ENCODE results near the gene GRK1. TPM values are rescaled to one million over a fixed set of nuclear protein-coding genes. Genes with fewer than 3 reads are reported as not detected.

GRK1 gene
- total RNA-seq, 1 donor from 2014 or later, result 1.1 TPM

DNA sequence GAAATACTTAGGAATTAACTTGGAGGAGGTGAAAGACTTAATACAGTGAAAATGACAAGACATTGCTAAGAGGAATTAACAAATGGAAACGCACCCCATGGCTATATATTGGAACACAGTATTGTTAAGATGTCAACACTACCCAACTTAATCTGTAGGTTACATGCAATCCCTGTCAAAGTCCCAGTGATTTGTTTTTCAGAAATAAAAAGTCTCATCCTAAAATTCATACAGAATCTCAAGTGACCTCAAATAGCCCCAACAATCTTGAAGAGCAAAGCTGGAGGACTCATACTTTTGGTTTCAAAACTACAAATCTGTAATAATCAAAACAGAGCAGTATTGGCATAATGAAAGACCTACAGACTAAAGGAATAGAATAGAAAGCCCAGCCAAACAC is 22.2 kb upstream of the GRK1 start:
- H3K27ac Mint-ChIP-seq, result no peak overlapping the region
- H3K36me3 Mint-ChIP-seq (ENCODE audit: insufficient read depth), result peaks cover 42% of the 10 kb centered on the region

DNA sequence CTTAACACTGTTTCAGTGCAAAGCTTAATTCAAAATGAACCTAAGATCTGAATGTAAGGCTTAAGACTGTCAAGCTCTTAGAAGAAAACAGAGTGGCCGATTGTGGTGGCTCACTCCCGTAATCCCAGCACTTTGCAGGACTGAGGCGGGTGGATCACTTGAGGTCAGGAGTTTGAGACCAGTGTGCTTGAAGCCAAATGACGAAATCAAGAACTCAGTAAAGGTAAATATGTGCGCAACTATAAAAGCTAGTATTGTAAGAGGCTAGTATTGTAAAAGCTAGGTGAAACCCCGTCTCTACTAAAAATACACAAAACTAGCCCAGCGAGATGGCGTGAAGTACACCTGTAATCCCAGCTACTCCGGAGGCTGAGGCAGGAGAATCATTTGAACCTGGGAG is 21.7 kb upstream of the GRK1 start:
- Mint-ChIP-seq H3K9me3 (ENCODE audit: low read depth) (peaks cover 3% of the 10 kb centered on the region), H3K27me3 (no peaks in the 10 kb centered on the region), H3K4me1 (ENCODE audit: low read depth) (no peaks in the 10 kb centered on the region), H3K4me3 (ENCODE audit: low read depth) (no peak overlapping the region), H3K27ac (no peak overlapping the region), H3K36me3 (ENCODE audit: insufficient read depth) (peaks cover 38% of the 10 kb centered on the region)
- no peak for TF ChIP-seq CTCF (IDR thresholded peaks at IDR 0.05; ENCODE audit: unreplicated experiment)
- DNase-seq (ENCODE audit: low spot score, unreplicated experiment), result no peak

More for the DNA sequence above, 22.2 kb upstream of the GRK1 start:
- Mint-ChIP-seq H3K4me1 (ENCODE audit: low read depth) (no peaks in the 10 kb centered on the region), H3K27me3 (no peaks in the 10 kb centered on the region), H3K4me3 (ENCODE audit: low read depth) (no peak overlapping the region), H3K9me3 (ENCODE audit: low read depth) (peaks cover 3% of the 10 kb centered on the region)
- no peak for DNase-seq (ENCODE audit: low spot score, unreplicated experiment)
- no peak for TF ChIP-seq CTCF (IDR thresholded peaks at IDR 0.05; ENCODE audit: unreplicated experiment)

DNA sequence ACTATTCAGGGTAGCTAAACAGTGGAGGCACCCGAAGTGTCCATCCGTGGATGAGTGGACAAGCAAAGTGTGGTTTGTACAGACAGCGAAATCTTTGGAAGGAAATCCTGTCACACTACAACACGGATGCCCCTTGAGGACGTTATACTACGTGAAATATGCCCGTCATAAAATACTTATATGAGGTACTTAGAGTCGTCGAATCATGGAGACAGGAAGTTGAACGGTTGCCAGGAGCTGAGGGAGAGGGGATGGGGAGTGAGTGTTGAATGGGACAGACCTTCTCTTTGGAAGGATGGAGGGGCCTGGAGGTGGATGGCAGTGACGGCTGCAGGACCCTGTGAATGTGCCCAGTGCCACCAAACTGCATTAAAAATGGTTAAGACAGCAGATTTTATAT is 20.6 kb upstream of the GRK1 start:
- Mint-ChIP-seq H3K4me1 (ENCODE audit: low read depth) (no peaks in the 10 kb centered on the region), H3K27ac (no peak overlapping the region), H3K9me3 (ENCODE audit: low read depth) (no peaks in the 10 kb centered on the region), H3K27me3 (no peaks in the 10 kb centered on the region), H3K36me3 (ENCODE audit: insufficient read depth) (peaks cover 31% of the 10 kb centered on the region), H3K4me3 (ENCODE audit: low read depth) (no peak overlapping the region)
- no peak for TF ChIP-seq CTCF (IDR thresholded peaks at IDR 0.05; ENCODE audit: unreplicated experiment)
- DNase-seq (ENCODE audit: low spot score, unreplicated experiment), result no peak

DNA sequence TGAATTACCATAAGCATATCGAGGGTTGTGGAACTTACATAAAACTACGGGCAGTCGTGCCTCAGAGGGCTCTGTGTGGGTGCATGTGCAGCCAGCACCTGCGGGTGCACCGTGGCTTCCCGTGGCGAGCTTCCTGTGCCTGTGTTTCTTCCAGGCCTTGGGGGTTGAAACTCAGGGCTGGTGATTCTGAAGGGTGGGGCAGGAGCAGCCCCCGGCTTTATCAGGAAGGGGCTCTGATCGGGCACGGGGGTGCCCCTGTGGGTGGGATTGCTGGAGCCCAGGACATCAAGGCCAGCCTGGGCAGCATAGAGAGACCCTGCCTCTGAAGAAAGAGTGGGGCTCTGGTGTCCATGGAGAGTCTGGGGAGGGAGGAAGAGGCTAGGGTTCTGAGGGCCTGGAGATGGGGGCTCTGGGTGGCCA is 20.1 kb upstream of the GRK1 start:
- Mint-ChIP-seq H3K4me1 (ENCODE audit: low read depth) (no peaks in the 10 kb centered on the region), H3K36me3 (ENCODE audit: insufficient read depth) (peaks cover 28% of the 10 kb centered on the region), H3K27ac (peak overlapping the region; percentile 48), H3K27me3 (no peaks in the 10 kb centered on the region), H3K9me3 (ENCODE audit: low read depth) (no peaks in the 10 kb centered on the region), H3K4me3 (ENCODE audit: low read depth) (no peak overlapping the region)
- no peak for TF ChIP-seq CTCF (IDR thresholded peaks at IDR 0.05; ENCODE audit: unreplicated experiment)
- DNase-seq (ENCODE audit: low spot score, unreplicated experiment), result no peak

DNA sequence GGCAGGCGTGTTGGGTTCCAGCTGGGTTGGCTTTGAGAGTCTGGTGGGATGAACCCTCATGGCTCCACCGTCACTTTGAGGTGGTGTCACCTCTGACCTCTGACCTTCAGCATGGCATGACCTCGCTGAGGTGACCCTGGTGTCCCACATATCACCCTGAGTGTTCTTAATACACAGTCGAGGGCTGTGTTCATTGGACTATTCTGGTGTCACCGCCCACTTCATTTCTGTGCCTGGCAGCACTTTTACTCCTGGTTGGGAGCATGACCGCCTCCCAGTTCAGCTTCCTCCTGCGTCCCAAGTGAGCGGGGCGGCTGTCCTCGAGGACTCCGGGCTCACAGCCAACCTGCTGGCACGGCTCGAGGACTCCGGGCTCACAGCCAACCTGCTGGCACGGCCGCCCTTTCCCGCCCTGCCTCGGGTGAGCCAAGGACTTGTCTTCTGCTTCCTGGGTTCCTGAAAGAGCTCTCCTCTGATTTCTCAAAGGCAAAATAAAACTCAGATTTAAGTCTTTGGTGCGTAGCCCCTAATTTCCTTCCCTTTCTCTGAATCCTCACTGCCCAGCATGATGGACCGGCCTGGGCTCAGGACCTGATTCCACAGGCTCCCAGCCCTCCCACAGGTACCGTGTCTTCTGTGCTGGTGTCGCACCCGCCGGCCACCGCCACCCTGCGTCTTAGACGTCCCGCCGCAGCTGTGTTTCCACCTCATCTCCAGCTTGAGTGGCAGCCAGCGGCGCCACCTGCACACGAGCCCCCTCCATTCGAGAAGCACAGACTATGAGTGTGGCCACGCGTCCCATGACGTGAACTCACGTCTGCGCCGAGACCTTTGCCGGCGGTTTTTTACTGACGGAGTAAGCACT is 19.4 kb upstream of the GRK1 start:
- Mint-ChIP-seq H3K9me3 (ENCODE audit: low read depth) (no peaks in the 10 kb centered on the region), H3K4me3 (ENCODE audit: low read depth) (no peak overlapping the region), H3K27me3 (no peaks in the 10 kb centered on the region), H3K27ac (peak overlapping the region; percentile 48), H3K36me3 (ENCODE audit: insufficient read depth) (peaks cover 21% of the 10 kb centered on the region), H3K4me1 (ENCODE audit: low read depth) (no peaks in the 10 kb centered on the region)
- no peak for DNase-seq (ENCODE audit: low spot score, unreplicated experiment)
- TF ChIP-seq CTCF (IDR thresholded peaks at IDR 0.05; ENCODE audit: unreplicated experiment), result no peak

Data from progenitor cell of endocrine pancreas (in vitro differentiated cells).